ENCODE results near the gene PCSK9. TPM values are rescaled to one million over a fixed set of nuclear protein-coding genes. Genes with fewer than 3 reads are reported as not detected.

Gene PCSK9
- total and polyA plus RNA-seq, 2 experiments from 2014 or later: 77.6 to 327 TPM

GRCh38 chr1:55007625-55008024 is 31.7 kb upstream of the PCSK9 start:
- no peaks in the 10 kb centered on the region for H3K9me2 ChIP-seq (ENCODE audit: insufficient read depth)
- TF ChIP-seq, protein P1, sequence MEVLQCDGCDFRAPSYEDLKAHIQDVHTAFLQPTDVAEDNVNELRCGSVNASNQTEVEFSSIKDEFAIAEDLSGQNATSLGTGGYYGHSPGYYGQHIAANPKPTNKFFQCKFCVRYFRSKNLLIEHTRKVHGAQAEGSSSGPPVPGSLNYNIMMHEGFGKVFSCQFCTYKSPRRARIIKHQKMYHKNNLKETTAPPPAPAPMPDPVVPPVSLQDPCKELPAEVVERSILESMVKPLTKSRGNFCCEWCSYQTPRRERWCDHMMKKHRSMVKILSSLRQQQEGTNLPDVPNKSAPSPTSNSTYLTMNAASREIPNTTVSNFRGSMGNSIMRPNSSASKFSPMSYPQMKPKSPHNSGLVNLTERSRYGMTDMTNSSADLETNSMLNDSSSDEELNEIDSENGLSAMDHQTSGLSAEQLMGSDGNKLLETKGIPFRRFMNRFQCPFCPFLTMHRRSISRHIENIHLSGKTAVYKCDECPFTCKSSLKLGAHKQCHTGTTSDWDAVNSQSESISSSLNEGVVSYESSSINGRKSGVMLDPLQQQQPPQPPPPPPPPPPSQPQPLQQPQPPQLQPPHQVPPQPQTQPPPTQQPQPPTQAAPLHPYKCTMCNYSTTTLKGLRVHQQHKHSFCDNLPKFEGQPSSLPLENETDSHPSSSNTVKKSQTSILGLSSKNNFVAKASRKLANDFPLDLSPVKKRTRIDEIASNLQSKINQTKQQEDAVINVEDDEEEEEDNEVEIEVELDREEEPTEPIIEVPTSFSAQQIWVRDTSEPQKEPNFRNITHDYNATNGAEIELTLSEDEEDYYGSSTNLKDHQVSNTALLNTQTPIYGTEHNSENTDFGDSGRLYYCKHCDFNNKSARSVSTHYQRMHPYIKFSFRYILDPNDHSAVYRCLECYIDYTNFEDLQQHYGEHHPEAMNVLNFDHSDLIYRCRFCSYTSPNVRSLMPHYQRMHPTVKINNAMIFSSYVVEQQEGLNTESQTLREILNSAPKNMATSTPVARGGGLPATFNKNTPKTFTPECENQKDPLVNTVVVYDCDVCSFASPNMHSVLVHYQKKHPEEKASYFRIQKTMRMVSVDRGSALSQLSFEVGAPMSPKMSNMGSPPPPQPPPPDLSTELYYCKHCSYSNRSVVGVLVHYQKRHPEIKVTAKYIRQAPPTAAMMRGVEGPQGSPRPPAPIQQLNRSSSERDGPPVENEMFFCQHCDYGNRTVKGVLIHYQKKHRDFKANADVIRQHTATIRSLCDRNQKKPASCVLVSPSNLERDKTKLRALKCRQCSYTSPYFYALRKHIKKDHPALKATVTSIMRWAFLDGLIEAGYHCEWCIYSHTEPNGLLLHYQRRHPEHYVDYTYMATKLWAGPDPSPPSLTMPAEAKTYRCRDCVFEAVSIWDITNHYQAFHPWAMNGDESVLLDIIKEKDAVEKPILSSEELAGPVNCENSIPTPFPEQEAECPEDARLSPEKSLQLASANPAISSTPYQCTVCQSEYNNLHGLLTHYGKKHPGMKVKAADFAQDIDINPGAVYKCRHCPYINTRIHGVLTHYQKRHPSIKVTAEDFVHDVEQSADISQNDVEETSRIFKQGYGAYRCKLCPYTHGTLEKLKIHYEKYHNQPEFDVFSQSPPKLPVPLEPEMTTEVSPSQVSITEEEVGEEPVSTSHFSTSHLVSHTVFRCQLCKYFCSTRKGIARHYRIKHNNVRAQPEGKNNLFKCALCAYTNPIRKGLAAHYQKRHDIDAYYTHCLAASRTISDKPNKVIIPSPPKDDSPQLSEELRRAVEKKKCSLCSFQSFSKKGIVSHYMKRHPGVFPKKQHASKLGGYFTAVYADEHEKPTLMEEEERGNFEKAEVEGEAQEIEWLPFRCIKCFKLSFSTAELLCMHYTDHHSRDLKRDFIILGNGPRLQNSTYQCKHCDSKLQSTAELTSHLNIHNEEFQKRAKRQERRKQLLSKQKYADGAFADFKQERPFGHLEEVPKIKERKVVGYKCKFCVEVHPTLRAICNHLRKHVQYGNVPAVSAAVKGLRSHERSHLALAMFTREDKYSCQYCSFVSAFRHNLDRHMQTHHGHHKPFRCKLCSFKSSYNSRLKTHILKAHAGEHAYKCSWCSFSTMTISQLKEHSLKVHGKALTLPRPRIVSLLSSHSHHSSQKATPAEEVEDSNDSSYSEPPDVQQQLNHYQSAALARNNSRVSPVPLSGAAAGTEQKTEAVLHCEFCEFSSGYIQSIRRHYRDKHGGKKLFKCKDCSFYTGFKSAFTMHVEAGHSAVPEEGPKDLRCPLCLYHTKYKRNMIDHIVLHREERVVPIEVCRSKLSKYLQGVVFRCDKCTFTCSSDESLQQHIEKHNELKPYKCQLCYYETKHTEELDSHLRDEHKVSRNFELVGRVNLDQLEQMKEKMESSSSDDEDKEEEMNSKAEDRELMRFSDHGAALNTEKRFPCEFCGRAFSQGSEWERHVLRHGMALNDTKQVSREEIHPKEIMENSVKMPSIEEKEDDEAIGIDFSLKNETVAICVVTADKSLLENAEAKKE (CRISPR knock-in tag; IDR thresholded peaks at IDR 0.05): no peak
- TF ChIP-seq ZNF114 (CRISPR knock-in tag; IDR thresholded peaks at IDR 0.05): no peak
- no peak for TF ChIP-seq CREB1 (CRISPR knock-in tag; IDR thresholded peaks at IDR 0.05; ENCODE audit: low read depth)
- no peak for TF ChIP-seq JUNB (IDR thresholded peaks at IDR 0.05; ENCODE audit: unreplicated experiment)
- TF ChIP-seq, protein P2, sequence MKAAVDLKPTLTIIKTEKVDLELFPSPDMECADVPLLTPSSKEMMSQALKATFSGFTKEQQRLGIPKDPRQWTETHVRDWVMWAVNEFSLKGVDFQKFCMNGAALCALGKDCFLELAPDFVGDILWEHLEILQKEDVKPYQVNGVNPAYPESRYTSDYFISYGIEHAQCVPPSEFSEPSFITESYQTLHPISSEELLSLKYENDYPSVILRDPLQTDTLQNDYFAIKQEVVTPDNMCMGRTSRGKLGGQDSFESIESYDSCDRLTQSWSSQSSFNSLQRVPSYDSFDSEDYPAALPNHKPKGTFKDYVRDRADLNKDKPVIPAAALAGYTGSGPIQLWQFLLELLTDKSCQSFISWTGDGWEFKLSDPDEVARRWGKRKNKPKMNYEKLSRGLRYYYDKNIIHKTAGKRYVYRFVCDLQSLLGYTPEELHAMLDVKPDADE (IDR thresholded peaks at IDR 0.05): no peak
- TF ChIP-seq STAT1 (IDR thresholded peaks at IDR 0.05; ENCODE audit: unreplicated experiment): no peak
- TF ChIP-seq NANOG (IDR thresholded peaks at IDR 0.05; ENCODE audit: borderline replicate concordance): no peak
- TF ChIP-seq ZNF331 (CRISPR knock-in tag; IDR thresholded peaks at IDR 0.05; ENCODE audit: low read depth): no peak
- TF ChIP-seq REST (IDR thresholded peaks at IDR 0.05; ENCODE audit: unreplicated experiment): no peak
- TF ChIP-seq, protein P3, sequence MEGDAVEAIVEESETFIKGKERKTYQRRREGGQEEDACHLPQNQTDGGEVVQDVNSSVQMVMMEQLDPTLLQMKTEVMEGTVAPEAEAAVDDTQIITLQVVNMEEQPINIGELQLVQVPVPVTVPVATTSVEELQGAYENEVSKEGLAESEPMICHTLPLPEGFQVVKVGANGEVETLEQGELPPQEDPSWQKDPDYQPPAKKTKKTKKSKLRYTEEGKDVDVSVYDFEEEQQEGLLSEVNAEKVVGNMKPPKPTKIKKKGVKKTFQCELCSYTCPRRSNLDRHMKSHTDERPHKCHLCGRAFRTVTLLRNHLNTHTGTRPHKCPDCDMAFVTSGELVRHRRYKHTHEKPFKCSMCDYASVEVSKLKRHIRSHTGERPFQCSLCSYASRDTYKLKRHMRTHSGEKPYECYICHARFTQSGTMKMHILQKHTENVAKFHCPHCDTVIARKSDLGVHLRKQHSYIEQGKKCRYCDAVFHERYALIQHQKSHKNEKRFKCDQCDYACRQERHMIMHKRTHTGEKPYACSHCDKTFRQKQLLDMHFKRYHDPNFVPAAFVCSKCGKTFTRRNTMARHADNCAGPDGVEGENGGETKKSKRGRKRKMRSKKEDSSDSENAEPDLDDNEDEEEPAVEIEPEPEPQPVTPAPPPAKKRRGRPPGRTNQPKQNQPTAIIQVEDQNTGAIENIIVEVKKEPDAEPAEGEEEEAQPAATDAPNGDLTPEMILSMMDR (conservative IDR thresholded peaks at IDR 0.05; ENCODE audit: low read depth in 2 of 2): no peak
- no peak for TF ChIP-seq EZH2phosphoT487 (IDR thresholded peaks at IDR 0.05; ENCODE audit: unreplicated experiment)
- no peak for TF ChIP-seq POLR2AphosphoS5 (IDR thresholded peaks at IDR 0.05; ENCODE audit: low read depth)
- TF ChIP-seq EZH2 (IDR thresholded peaks at IDR 0.05; ENCODE audit: low read depth, unreplicated experiment): no peak
- no peaks in the 10 kb centered on the region for H3F3A ChIP-seq (replicated peaks; ENCODE audit: low read depth)
- no peaks in the 10 kb centered on the region for H3K79me2 ChIP-seq (replicated peaks; ENCODE audit: insufficient read depth)
- no peaks in the 10 kb centered on the region for H4K20me1 ChIP-seq (replicated peaks; ENCODE audit: insufficient read depth)
- H3K27ac Mint-ChIP-seq: no peak overlapping the region
- peaks cover 15% of the 10 kb centered on the region for H3K4me1 Mint-ChIP-seq
- H3K9me3 Mint-ChIP-seq: peaks cover 17% of the 10 kb centered on the region
- H2AFZ ChIP-seq: no peak overlapping the region
- H3K36me3 Mint-ChIP-seq (ENCODE audit: low read depth): peaks cover 9% of the 10 kb centered on the region
- H3K27me3 Mint-ChIP-seq (ENCODE audit: insufficient read depth, low read depth, poor library complexity): peaks cover 3% of the 10 kb centered on the region
- no peaks in the 10 kb centered on the region for H3K36me3 ChIP-seq (ENCODE audit: insufficient read depth)
- H3K27me3 ChIP-seq (ENCODE audit: insufficient read depth): 0 out of 2 replicates have a peak, but pooled peaks cover 1% of the 10 kb centered on the region
- H3K4me1 ChIP-seq (ENCODE audit: insufficient read depth): peaks cover 16% of the 10 kb centered on the region; the same call in 1 of the 2 replicates
- H3K4me2 ChIP-seq: no peak overlapping the region
- ATAC-seq (no peak), DNase-seq (ENCODE audit: low spot score) (no peak)
- H3K4me3 Mint-ChIP-seq: no peak overlapping the region
- H3K27ac ChIP-seq (ENCODE audit: low read depth): no peak overlapping the region
- no peak overlapping the region for H3K4me3 ChIP-seq
